Endothelial cell of umbilical vein (primary cell): ENCODE measurements around the gene PM20D2.

ENCODE experiments used
- EZH2 ChIP-seq: IDR thresholded peaks from 2 replicates; pipeline ENCODE4 v1.6.1; 2012; ENCODE audit warnings: borderline replicate concordance, low read depth, mild to moderate bottlenecking, moderate library complexity, low read length, inconsistent platforms; ENCODE audit not compliant: severe bottlenecking
- FOS ChIP-seq: IDR thresholded peaks from 2 replicates; pipeline ENCODE4 v1.6.1; 2011; ENCODE audit warnings: mild to moderate bottlenecking, low read length, moderate library complexity, borderline replicate concordance; ENCODE audit not compliant: insufficient read depth
- GATA2 ChIP-seq: IDR thresholded peaks from 2 replicates; pipeline ENCODE4 v1.7.0; 2011; ENCODE audit warnings: low read depth, mild to moderate bottlenecking, moderate library complexity, mixed read lengths, low read length; ENCODE audit not compliant: insufficient read length, insufficient read depth
- JUN ChIP-seq: IDR thresholded peaks from 2 replicates; pipeline ENCODE4 v1.6.1; 2011; ENCODE audit warnings: borderline replicate concordance, low read depth; ENCODE audit not compliant: insufficient read length, insufficient read depth
- MAX ChIP-seq: IDR thresholded peaks from 2 replicates; pipeline ENCODE4 v1.6.1; 2011; ENCODE audit not compliant: insufficient read depth, insufficient read length
- MYC ChIP-seq: IDR thresholded peaks from one replicate; pipeline ENCODE4 v1.6.1; 2011; ENCODE audit warnings: mild to moderate bottlenecking, low read depth, low read length
- POLR2A ChIP-seq: IDR thresholded peaks from 2 replicates; pipeline ENCODE4 v1.6.1; 2012; ENCODE audit warnings: low read depth, mild to moderate bottlenecking, control low read depth, low read length
- POLR2AphosphoS5 ChIP-seq: IDR thresholded peaks from 2 replicates; pipeline ENCODE4 v1.6.1; 2012; ENCODE audit warnings: low read depth, mild to moderate bottlenecking, control low read depth, low read length, moderate library complexity; ENCODE audit not compliant: insufficient read depth
- TF ChIP-seq, protein P1 (sequence below), 2 donors: IDR thresholded peaks; 1 replicate in 1 of 2; 2 replicates in 1 of 2; pipeline ENCODE4 v1.5.1; 2011; ENCODE audit warnings: low read length in 2 of 2, mild to moderate bottlenecking in 2 of 2, moderate library complexity in 2 of 2, control low read depth in 1 of 2, inconsistent platforms in 1 of 2, low read depth in 1 of 2; ENCODE audit not compliant: insufficient read depth in 1 of 2; ENCODE audit errors: extremely low read depth in 1 of 2

DNA sequence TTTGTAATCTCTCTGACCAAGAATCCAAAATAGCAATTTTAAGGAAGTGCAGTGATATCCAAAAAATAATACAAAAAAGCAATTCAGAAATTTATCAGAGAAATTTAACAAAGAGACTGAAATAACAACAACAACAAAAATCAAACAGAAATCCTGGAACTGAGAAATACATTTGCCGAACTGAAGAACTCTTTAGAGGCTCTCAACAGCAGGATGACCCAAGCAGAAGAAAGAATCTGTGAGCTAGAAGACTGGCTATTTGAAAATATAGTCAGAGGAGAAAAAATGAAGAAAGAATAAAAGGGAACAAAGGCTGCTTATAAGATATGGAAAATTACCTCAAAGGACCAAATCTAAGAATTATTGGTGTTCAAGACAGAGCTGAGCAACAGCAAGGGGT lies 48.7 kb downstream of the PM20D2 start:
- no peak for TF ChIP-seq MAX
- TF ChIP-seq, protein P1, sequence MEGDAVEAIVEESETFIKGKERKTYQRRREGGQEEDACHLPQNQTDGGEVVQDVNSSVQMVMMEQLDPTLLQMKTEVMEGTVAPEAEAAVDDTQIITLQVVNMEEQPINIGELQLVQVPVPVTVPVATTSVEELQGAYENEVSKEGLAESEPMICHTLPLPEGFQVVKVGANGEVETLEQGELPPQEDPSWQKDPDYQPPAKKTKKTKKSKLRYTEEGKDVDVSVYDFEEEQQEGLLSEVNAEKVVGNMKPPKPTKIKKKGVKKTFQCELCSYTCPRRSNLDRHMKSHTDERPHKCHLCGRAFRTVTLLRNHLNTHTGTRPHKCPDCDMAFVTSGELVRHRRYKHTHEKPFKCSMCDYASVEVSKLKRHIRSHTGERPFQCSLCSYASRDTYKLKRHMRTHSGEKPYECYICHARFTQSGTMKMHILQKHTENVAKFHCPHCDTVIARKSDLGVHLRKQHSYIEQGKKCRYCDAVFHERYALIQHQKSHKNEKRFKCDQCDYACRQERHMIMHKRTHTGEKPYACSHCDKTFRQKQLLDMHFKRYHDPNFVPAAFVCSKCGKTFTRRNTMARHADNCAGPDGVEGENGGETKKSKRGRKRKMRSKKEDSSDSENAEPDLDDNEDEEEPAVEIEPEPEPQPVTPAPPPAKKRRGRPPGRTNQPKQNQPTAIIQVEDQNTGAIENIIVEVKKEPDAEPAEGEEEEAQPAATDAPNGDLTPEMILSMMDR (IDR thresholded peaks at IDR 0.05; ENCODE audit: extremely low read depth in 1 of 2, insufficient read depth in 1 of 2, low read depth in 1 of 2, low read length in 2 of 2) = no peak
- no peak for TF ChIP-seq MYC
- TF ChIP-seq POLR2A = no peak
- TF ChIP-seq EZH2 = no peak
- TF ChIP-seq POLR2AphosphoS5 = no peak
- no peak for TF ChIP-seq FOS
- TF ChIP-seq JUN = no peak
- TF ChIP-seq GATA2 = no peak
